ENCODE results near the gene IP6K2.

DNA sequence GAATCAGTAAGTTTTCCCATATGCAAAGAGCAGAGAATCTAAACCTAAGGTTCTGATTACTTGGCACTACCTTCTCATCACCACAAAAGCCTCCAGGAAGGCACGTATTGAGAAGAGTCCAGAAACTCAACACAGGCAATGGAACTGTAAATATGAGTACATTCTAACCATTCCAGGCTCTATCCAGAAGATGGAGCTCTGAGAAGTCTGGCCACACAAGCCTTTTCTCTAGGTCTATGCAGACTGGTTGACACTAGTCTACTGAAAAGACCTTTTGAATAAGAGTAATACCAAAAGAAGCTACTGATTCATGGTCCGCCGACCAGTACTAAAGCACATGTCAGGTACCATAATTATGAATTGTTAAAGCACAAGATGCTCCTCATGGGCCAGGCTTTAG lies 19.1 kb downstream of the IP6K2 start:
- TF ChIP-seq POLR2A (IDR thresholded peaks at IDR 0.05; ENCODE audit: low read length) (no peak), GATA1 (IDR thresholded peaks at IDR 0.05; ENCODE audit: low read depth, low read length) (no peak)

All from erythroblast (primary cell).